Mucosa of descending colon (tissue), 3 donors: ENCODE measurements around the gene KMT5B. TPM values are rescaled to one million over a fixed set of nuclear protein-coding genes. Genes with fewer than 3 reads are reported as not detected.
A peak's percentile ranks its signal among the peaks of the same experiment; 100 is the strongest.

Experiments used
- ATAC-seq: fragments of 200-7000 bp; cut with Tn5 transposase; one replicate; pipeline ENCODE4 v1.9.1; 2020; ENCODE audit warnings: mild to moderate bottlenecking, moderate library complexity
- DNase-seq, 3 donors: peaks; one replicate each; pipeline ENCODE4 v3.0.0-alpha.2; 2020
- H3K36me3 ChIP-seq: fragments of 200-600 bp; one replicate; pipeline ENCODE4 v1.8.0; 2021; ENCODE audit warnings: low read depth, mild to moderate bottlenecking
- H3K4me1 ChIP-seq: fragments of 200-600 bp; one replicate; pipeline ENCODE4 v1.8.0; 2021; ENCODE audit warnings: low read depth, mild to moderate bottlenecking
- H3K4me3 ChIP-seq: fragments of 200-600 bp; one replicate; pipeline ENCODE4 v1.8.0; 2021; ENCODE audit warnings: mild to moderate bottlenecking
- H3K9me3 ChIP-seq: fragments of 200-600 bp; one replicate; pipeline ENCODE4 v1.8.0; 2021; ENCODE audit warnings: mild to moderate bottlenecking
- CTCF ChIP-seq: fragments of 200-600 bp; IDR thresholded peaks from one replicate; pipeline ENCODE4 v1.8.0; 2022; ENCODE audit warnings: antibody characterized with exemption, mild to moderate bottlenecking
- intact Hi-C, 2 donors: fragments of 100-400 bp; cut with DNase I in 1 of 2; cut with micrococcal nuclease in 1 of 2; formaldehyde crosslinking; loops; one replicate each; pipeline versions ENCODE4 v1.11.0 to v1.11.1; 2022; cut with DNase I, micrococcal nuclease
- total RNA-seq, 3 donors: library from RNA; stranded (reverse); fragmentation: NEBNext Ultra II Directional in 2 of 3; extraction: Animal tissue kit (Norgen Biotek cat#: 25700) in 2 of 3; gene quantifications; one replicate each; pipeline versions ENCODE4 v1.2.1 to v1.2.4, GENCODE V29; 2021 to 2023
- donor health status: DM: no; HTN: no; CAD: no; lungs with moderate emphysema.
- donor health status: DM: no; HTN: no; CAD: no.
- donor health status: DM: no; HTN: yes; CAD: no.

Gene KMT5B
- total RNA-seq, 3 donors from 2014 or later = 56.4 to 71.3 (median 65.1) TPM

- intact Hi-C loops = loop anchor here (5.0 to 10.0 kb wide), 2 partner anchors 38 to 125 kb away; no protein-coding TSS in a partner anchor
- H3K36me3 ChIP-seq = no peaks in the 10 kb centered on the region
- DNase-seq = no peak
- H3K4me3 ChIP-seq = no peak overlapping the region
- H3K9me3 ChIP-seq = no peaks in the 10 kb centered on the region
- peaks cover 6% of the 10 kb centered on the region for H3K4me1 ChIP-seq
- TF ChIP-seq CTCF = no peak
- ATAC-seq = no peak
Measured at GRCh38 chr11:68259122-68259959, 46.2 kb upstream of the KMT5B start.

DNA sequence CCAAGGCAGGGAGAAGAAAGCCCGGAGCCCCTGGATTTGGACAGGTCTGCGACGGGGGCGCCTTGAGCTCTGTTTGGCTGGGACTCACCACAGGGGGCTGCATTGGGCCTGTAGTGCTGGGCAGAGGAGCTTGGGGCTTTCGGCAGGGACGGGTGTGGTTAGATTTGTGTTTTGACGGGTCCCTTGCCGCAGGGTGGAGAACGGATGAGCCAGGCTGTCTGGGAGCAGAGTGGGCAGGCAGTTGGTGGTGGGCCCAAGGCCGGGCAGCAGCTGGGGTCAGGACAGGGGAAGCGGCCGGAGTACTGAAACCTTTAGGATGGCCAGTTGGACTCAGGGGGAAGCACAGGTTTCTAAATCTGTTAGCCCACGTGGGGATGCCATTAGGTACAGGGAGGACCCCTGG lies 45.3 kb upstream of the KMT5B start:
- peaks cover 6% of the 10 kb centered on the region for H3K4me1 ChIP-seq
- H3K36me3 ChIP-seq = no peaks in the 10 kb centered on the region
- no peak overlapping the region for H3K4me3 ChIP-seq
- H3K9me3 ChIP-seq = no peaks in the 10 kb centered on the region
- ATAC-seq = no peak
- DNase-seq = peak in 1 of 3 donors; percentile 43
- TF ChIP-seq CTCF = no peak
- intact Hi-C loops = loop anchor here (5.0 to 10.0 kb wide), 2 partner anchors 39 to 126 kb away; no protein-coding TSS in a partner anchor

DNA sequence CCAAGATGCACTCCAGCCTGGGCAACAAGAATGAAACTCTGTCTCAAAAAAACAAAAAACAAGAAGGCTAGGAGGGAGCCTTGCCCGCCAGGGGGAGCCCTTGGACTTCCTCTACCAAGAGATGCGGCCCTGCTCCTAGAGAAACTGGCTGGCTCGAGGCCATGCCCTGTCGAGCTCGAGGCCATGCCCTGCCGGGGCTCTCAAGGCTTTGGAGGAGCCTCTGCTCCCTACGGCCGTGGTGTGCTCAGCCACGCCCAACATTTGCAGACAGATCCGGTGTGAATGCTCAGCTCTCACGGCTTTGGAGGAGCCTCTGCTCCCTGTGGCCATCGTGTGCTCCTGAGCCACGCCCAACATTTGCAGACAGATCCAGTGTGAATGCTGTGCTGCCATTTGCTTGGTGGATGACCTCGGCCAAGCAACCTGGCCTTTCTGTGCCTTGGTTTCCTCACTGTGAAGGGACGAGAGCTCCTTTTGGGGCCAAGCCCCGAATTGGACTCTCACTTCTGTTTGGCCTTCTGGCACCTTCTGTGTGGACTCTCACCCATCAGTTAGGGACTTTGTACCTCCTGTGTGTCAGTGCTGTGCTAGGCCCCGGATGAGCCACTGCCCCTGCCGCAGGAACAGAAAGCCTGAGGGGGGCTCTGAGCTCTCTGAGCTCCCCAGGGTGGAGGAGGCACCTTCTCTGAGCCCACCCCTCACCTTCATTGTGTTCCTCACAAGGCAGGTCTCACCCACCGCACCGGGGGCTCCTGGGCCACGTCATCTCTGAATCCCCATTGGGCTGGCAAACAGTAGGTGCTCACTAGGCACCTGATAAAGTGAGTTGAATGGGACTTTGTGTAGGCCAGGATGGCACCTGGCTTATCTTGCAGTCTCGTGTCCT lies 44.6 kb upstream of the KMT5B start:
- no peaks in the 10 kb centered on the region for H3K36me3 ChIP-seq
- no peaks in the 10 kb centered on the region for H3K9me3 ChIP-seq
- ATAC-seq (peak; percentile 96), DNase-seq (peak; percentile 96 to 100 (median 97))
- peaks cover 6% of the 10 kb centered on the region for H3K4me1 ChIP-seq
- TF ChIP-seq CTCF = peak; percentile 67
- intact Hi-C loops = loop anchor here (1.0 to 10.0 kb wide), 3 partner anchors 40 to 127 kb away; no protein-coding TSS in a partner anchor
- H3K4me3 ChIP-seq = no peak overlapping the region

DNA sequence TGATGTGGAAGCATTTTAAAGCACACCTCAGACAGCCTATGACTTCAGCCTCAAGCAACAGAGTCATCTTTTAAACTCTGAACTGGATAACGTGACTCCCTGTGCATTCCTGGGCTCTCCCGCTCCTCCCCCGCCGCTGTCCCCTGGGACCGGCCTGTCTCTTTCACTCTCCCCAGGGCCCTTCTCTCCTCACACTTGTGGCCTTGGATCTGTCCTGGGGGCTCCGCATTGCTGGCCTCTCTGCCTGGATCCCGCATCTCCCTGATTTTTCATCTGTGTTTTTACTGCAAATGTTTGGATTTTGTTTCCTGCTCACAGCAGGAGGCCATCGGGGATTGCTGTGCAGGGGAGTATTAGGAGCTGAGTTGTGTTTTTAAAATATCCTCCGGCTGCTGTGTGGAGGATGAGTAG lies 43.2 kb upstream of the KMT5B start:
- DNase-seq (no peak), ATAC-seq (no peak)
- TF ChIP-seq CTCF = no peak
- intact Hi-C loops = loop anchor here (5.0 to 10.0 kb wide), 2 partner anchors 41 to 128 kb away; no protein-coding TSS in a partner anchor
- Histone ChIP-seq H3K36me3 (no peaks in the 10 kb centered on the region), H3K9me3 (no peaks in the 10 kb centered on the region), H3K4me3 (no peak overlapping the region), H3K4me1 (peaks cover 6% of the 10 kb centered on the region)

DNA sequence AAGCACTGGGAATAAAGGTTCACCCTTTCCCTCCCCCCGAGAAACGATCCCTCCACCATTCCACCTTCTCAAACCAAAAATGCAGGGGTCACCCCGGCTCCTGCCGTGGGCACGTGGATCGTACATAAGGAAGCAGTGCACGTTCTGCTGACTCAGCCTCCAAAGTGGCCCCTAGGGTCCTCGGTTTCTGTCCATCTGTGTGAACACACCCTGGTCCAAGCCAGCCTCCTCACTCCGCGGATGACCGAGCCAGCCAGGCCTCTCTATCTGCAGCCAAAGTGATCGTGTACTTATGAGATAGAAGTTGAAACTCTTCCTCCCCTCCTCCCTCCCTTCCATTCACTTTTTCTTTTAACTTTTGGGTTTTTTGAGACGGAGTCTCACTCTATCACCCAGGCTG lies 42.4 kb upstream of the KMT5B start:
- H3K4me3 ChIP-seq = no peak overlapping the region
- ATAC-seq (no peak), DNase-seq (no peak)
- H3K9me3 ChIP-seq = no peaks in the 10 kb centered on the region
- H3K4me1 ChIP-seq = peaks cover 6% of the 10 kb centered on the region
- intact Hi-C loops = loop anchor here (5.0 to 10.0 kb wide), 2 partner anchors 42 to 129 kb away; no protein-coding TSS in a partner anchor
- TF ChIP-seq CTCF = no peak
- no peaks in the 10 kb centered on the region for H3K36me3 ChIP-seq
